ENCODE data around the gene SLC7A4. TPM values are rescaled to one million over a fixed set of nuclear protein-coding genes. Genes with fewer than 3 reads are reported as not detected.
"Not testable (repeated sequence)": the region's sequence is repeated elsewhere in the genome, so short reads cannot be mapped to it uniquely, and the experiment has no call there.

The SLC7A4 gene
- polyA plus RNA-seq, 1 of the 3 experiments (the other 2 are of a cell fraction): 0.02 TPM

DNA sequence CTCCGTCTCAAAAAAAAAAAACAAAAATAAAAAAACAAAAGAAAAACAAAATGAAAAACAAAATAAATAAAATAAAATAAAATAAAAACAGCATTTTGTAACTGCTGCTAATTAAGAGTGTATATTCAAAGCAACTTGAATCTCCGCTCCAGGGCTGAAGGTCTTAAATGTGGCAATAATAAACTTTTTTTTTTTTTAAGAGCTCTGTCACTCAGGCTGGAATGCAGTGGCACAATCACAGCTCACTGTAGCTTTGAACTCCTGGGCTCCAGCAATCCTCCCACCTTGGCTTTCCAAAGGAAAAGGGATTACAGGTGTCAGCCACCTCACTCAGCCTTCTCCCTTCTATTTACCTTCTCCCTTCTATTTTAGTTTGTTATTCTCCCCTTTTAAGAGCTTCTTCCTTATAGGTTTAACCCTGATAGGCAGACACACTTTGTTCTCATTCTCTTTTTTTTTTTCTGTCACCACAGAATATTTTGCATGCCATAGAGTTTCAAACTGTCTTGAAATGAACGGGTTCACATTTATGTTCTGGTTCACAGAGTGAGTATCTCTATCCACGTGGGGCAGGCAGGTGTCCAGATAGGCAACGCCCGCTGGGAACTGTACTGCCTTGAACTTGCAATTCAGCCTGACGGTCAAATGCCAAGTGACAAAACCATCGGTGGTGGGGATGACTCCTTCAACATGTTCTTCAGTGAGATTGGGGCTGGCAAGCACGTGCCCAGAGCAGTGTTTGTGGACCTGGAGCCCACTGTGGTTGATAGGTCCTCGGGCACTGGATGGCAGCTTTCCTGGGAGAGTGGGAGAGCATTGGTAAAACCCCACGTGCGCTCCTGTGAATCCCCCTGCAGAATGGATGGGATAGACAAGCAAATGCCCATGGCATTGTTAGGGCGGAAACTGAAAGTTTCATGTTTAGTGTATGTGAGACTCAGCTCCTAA lies 32.8 kb upstream of the SLC7A4 start:
- no peaks in the 10 kb centered on the region for H3K9me3 ChIP-seq
- H3K79me2 ChIP-seq (ENCODE audit: insufficient read depth): no peaks in the 10 kb centered on the region
- H3K27ac ChIP-seq (ENCODE audit: low read depth in 2 of 2, low read length in 1 of 2): no peak overlapping the region
- no peak overlapping the region for H2AFZ ChIP-seq (ENCODE audit: low read depth)
- no peaks in the 10 kb centered on the region for H3K4me1 ChIP-seq (ENCODE audit: control insufficient read depth in 1 of 2, insufficient read depth in 2 of 2, low read depth in 1 of 2, low read length in 1 of 2)
- TF ChIP-seq, protein P1, sequence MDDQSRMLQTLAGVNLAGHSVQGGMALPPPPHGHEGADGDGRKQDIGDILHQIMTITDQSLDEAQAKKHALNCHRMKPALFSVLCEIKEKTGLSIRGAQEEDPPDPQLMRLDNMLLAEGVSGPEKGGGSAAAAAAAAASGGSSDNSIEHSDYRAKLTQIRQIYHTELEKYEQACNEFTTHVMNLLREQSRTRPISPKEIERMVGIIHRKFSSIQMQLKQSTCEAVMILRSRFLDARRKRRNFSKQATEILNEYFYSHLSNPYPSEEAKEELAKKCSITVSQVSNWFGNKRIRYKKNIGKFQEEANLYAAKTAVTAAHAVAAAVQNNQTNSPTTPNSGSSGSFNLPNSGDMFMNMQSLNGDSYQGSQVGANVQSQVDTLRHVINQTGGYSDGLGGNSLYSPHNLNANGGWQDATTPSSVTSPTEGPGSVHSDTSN (IDR thresholded peaks at IDR 0.05): no peak
- TF ChIP-seq, protein P2, sequence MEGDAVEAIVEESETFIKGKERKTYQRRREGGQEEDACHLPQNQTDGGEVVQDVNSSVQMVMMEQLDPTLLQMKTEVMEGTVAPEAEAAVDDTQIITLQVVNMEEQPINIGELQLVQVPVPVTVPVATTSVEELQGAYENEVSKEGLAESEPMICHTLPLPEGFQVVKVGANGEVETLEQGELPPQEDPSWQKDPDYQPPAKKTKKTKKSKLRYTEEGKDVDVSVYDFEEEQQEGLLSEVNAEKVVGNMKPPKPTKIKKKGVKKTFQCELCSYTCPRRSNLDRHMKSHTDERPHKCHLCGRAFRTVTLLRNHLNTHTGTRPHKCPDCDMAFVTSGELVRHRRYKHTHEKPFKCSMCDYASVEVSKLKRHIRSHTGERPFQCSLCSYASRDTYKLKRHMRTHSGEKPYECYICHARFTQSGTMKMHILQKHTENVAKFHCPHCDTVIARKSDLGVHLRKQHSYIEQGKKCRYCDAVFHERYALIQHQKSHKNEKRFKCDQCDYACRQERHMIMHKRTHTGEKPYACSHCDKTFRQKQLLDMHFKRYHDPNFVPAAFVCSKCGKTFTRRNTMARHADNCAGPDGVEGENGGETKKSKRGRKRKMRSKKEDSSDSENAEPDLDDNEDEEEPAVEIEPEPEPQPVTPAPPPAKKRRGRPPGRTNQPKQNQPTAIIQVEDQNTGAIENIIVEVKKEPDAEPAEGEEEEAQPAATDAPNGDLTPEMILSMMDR (IDR thresholded peaks at IDR 0.05): no peak
- TF ChIP-seq FOXM1 (IDR thresholded peaks at IDR 0.05; ENCODE audit: low read depth) (no peak), GATA2 (CRISPR knock-in tag; IDR thresholded peaks at IDR 0.05) (no peak), ELF1 (IDR thresholded peaks at IDR 0.05) (no peak), RCOR1 (IDR thresholded peaks at IDR 0.05; ENCODE audit: low read length) (no peak), EP300 (IDR thresholded peaks at IDR 0.05; ENCODE audit: borderline replicate concordance in 1 of 2, low read depth in 1 of 2, low read length in 1 of 2) (no peak), FOXJ3 (CRISPR knock-in tag; IDR thresholded peaks at IDR 0.05) (no peak), RXRA (IDR thresholded peaks at IDR 0.05; ENCODE audit: borderline replicate concordance, low read depth) (no peak), JUND (IDR thresholded peaks at IDR 0.05) (no peak), CHD2 (IDR thresholded peaks at IDR 0.05; ENCODE audit: low read length, partially characterized antibody) (no peak), TAF1 (IDR thresholded peaks at IDR 0.05; ENCODE audit: borderline replicate concordance, low read depth, low read length) (no peak), YY1 (IDR thresholded peaks at IDR 0.05; ENCODE audit: low read depth) (no peak), NFIC (IDR thresholded peaks at IDR 0.05; ENCODE audit: borderline replicate concordance) (no peak), FOSL2 (IDR thresholded peaks at IDR 0.05; ENCODE audit: borderline replicate concordance, low read depth) (no peak), SIN3A (IDR thresholded peaks at IDR 0.05; ENCODE audit: borderline replicate concordance, low read depth, low read length) (no peak), RAD21 (IDR thresholded peaks at IDR 0.05; ENCODE audit: low read length) (no peak), EZH2phosphoT487 (IDR thresholded peaks at IDR 0.05; ENCODE audit: borderline replicate concordance, low read depth) (no peak)
- TF ChIP-seq, protein P3, sequence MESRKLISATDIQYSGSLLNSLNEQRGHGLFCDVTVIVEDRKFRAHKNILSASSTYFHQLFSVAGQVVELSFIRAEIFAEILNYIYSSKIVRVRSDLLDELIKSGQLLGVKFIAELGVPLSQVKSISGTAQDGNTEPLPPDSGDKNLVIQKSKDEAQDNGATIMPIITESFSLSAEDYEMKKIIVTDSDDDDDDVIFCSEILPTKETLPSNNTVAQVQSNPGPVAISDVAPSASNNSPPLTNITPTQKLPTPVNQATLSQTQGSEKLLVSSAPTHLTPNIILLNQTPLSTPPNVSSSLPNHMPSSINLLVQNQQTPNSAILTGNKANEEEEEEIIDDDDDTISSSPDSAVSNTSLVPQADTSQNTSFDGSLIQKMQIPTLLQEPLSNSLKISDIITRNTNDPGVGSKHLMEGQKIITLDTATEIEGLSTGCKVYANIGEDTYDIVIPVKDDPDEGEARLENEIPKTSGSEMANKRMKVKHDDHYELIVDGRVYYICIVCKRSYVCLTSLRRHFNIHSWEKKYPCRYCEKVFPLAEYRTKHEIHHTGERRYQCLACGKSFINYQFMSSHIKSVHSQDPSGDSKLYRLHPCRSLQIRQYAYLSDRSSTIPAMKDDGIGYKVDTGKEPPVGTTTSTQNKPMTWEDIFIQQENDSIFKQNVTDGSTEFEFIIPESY (IDR thresholded peaks at IDR 0.05; ENCODE audit: borderline replicate concordance, low read depth): no peak
- TF ChIP-seq, protein P4, sequence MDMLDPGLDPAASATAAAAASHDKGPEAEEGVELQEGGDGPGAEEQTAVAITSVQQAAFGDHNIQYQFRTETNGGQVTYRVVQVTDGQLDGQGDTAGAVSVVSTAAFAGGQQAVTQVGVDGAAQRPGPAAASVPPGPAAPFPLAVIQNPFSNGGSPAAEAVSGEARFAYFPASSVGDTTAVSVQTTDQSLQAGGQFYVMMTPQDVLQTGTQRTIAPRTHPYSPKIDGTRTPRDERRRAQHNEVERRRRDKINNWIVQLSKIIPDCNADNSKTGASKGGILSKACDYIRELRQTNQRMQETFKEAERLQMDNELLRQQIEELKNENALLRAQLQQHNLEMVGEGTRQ (IDR thresholded peaks at IDR 0.05; ENCODE audit: borderline replicate concordance, low read depth, low read length): no peak
- H3K4me3 ChIP-seq (ENCODE audit: low read depth in 2 of 2, low read length in 1 of 2): no peak overlapping the region
- H3K9ac ChIP-seq: no peak overlapping the region
- H3K27me3 ChIP-seq (ENCODE audit: insufficient read depth): no peaks in the 10 kb centered on the region
- H4K20me1 ChIP-seq (ENCODE audit: insufficient read depth): no peaks in the 10 kb centered on the region
- no peaks in the 10 kb centered on the region for H3K9me2 ChIP-seq
- H3K4me2 ChIP-seq: no peak overlapping the region
- WGBS (ENCODE audit: low lambda C conversion rate): 57% methylated on average over 13 of the region's 13 CpGs
- ChIA-PET POLR2A (no interaction called here), CTCF (interaction anchor here (0.5 to 1.4 kb wide), 2 partner anchors 12 to 38 kb away, joined by 3 to 5 read pairs; no protein-coding TSS in a partner anchor)
- no peaks in the 10 kb centered on the region for H3K36me3 ChIP-seq (replicated peaks in 1 of 2; ENCODE audit: control insufficient read depth in 1 of 2, insufficient read depth in 2 of 2, low read length in 1 of 2)
- no peaks in the 10 kb centered on the region for H3F3A ChIP-seq (replicated peaks; ENCODE audit: insufficient read depth)
- DNase-seq: no peak

DNA sequence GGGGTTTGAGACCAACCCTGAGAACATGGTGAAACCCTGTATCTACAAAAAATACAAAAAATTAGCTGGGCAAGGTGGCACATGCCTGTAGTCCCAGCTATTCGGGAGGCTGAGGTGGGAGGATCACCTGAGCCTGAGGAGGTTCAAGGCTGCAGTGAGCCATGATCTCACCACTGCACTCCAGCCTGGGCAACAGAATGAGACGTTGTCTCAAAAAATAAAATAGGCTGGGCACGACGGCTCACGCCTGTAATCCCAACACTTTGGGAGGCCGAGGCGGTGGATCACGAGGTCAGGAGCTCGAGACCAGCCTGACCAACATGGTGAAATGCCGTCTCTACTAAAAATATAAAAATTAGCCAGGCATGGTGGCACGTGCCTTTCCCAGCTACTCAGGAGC lies 32.1 kb upstream of the SLC7A4 start:
- DNase-seq: not testable (repeated sequence)

More for the DNA sequence above, 32.1 kb upstream of the SLC7A4 start:
- CTCF ChIA-PET: interaction anchor here (0.9 to 1.4 kb wide), 2 partner anchors 12 to 39 kb away, joined by 3 to 5 read pairs; no protein-coding TSS in a partner anchor
- H3F3A ChIP-seq (replicated peaks; ENCODE audit: insufficient read depth); H4K20me1 ChIP-seq (ENCODE audit: insufficient read depth); H3K4me2 ChIP-seq; H3K4me1 ChIP-seq (ENCODE audit: control insufficient read depth in 1 of 2, insufficient read depth in 2 of 2, low read depth in 1 of 2, low read length in 1 of 2); POLR2A ChIA-PET; H3K27ac ChIP-seq (ENCODE audit: low read depth in 2 of 2, low read length in 1 of 2); H2AFZ ChIP-seq (ENCODE audit: low read depth); H3K36me3 ChIP-seq (replicated peaks in 1 of 2; ENCODE audit: control insufficient read depth in 1 of 2, insufficient read depth in 2 of 2, low read length in 1 of 2); H3K27me3 ChIP-seq (ENCODE audit: insufficient read depth); H3K9me2 ChIP-seq; H3K9me3 ChIP-seq; H3K9ac ChIP-seq; H3K79me2 ChIP-seq (ENCODE audit: insufficient read depth); H3K4me3 ChIP-seq (ENCODE audit: low read depth in 2 of 2, low read length in 1 of 2): not testable (repeated sequence)
- 61% methylated on average over 11 of the region's 11 CpGs for WGBS (ENCODE audit: low lambda C conversion rate)

Measured in SK-N-SH (cell line).